ENCODE data around the gene TNS3. TPM values are rescaled to one million over a fixed set of nuclear protein-coding genes. Genes with fewer than 3 reads are reported as not detected.
A peak's percentile ranks its signal among the peaks of the same experiment; 100 is the strongest.

TNS3 gene
- polyA plus RNA-seq, 1 of the 3 experiments (the other 2 are of a cell fraction), result 72.3 TPM

DNA sequence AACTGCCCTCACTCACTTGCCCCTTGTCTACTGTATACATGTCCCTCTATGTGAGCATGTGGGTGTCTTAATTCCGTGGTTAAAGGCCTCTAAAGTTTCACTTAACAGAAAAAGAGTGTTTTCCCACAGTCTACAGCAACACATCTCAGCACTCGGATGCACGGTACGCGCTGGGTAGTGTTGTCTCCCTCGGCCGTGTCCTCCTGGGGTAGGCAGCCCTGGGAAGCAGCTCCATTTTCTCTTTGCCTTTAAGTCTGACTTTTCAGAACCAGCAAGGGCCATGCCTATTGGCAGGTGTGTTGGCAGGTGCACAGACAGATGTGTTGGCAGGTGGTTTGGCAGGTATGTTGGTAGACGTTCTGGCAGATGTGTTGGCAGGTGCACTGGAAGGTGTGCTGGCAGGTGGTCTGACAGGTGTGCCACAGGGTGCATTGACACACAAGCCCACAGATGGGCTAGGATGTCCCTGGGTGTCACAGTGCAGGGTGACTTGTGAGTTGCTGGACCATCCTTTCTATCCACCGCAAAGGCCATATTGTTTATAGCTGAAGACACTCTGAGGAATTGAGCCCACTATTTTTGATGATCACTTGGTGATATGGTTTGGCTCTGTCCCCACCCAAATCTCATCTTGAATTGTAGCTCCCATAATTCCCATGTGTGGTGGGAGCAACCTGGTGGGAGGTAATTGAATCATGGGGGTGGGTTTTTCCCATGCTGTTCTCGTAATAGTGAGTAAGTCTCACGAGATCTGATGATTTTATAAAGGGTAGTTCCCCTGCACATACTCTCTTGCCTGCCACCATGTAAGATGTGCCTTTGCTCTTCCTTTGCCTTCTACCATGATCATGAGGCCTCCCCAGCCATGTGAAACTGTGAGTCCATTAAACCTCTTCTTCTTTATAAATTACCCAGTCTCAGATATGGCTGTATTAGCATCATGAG lies 296.9 kb downstream of the TNS3 start:
- peaks cover 75 to 80% of the 10 kb centered on the region in 2 experiments for H3K36me3 ChIP-seq (replicated peaks in 1 of 2; ENCODE audit: control insufficient read depth in 1 of 2, insufficient read depth in 2 of 2, low read length in 1 of 2)
- H3F3A ChIP-seq (replicated peaks; ENCODE audit: insufficient read depth), result peaks cover 7% of the 10 kb centered on the region
- H4K20me1 ChIP-seq (ENCODE audit: insufficient read depth), result no peaks in the 10 kb centered on the region
- WGBS (ENCODE audit: low lambda C conversion rate), result 97% methylated on average over 11 of the region's 11 CpGs
- TF ChIP-seq GATA2 (CRISPR knock-in tag; IDR thresholded peaks at IDR 0.05), result no peak
- no peak for TF ChIP-seq MEF2A (IDR thresholded peaks at IDR 0.05; ENCODE audit: borderline replicate concordance, low read depth)
- TF ChIP-seq, protein P1, sequence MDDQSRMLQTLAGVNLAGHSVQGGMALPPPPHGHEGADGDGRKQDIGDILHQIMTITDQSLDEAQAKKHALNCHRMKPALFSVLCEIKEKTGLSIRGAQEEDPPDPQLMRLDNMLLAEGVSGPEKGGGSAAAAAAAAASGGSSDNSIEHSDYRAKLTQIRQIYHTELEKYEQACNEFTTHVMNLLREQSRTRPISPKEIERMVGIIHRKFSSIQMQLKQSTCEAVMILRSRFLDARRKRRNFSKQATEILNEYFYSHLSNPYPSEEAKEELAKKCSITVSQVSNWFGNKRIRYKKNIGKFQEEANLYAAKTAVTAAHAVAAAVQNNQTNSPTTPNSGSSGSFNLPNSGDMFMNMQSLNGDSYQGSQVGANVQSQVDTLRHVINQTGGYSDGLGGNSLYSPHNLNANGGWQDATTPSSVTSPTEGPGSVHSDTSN (IDR thresholded peaks at IDR 0.05), result no peak
- no peak for TF ChIP-seq JUND (IDR thresholded peaks at IDR 0.05)
- TF ChIP-seq, protein P2, sequence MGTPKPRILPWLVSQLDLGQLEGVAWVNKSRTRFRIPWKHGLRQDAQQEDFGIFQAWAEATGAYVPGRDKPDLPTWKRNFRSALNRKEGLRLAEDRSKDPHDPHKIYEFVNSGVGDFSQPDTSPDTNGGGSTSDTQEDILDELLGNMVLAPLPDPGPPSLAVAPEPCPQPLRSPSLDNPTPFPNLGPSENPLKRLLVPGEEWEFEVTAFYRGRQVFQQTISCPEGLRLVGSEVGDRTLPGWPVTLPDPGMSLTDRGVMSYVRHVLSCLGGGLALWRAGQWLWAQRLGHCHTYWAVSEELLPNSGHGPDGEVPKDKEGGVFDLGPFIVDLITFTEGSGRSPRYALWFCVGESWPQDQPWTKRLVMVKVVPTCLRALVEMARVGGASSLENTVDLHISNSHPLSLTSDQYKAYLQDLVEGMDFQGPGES (IDR thresholded peaks at IDR 0.05; ENCODE audit: low read depth, low read length), result no peak
- no peaks in the 10 kb centered on the region for H3K27me3 ChIP-seq (ENCODE audit: insufficient read depth)
- H3K27ac ChIP-seq (ENCODE audit: low read depth in 2 of 2, low read length in 1 of 2), result peak overlapping the region; percentile 77 to 80
- H3K4me2 ChIP-seq, result no peak overlapping the region
- no peaks in the 10 kb centered on the region for H3K9me2 ChIP-seq
- H3K9me3 ChIP-seq, result no peaks in the 10 kb centered on the region
- ChIA-PET CTCF (interaction anchor here (1.0 to 6.0 kb wide), 5 partner anchors 13 to 534 kb away, joined by 3 to 51 read pairs (median 8); no protein-coding TSS in a partner anchor), POLR2A (interaction anchor here (1.2 kb wide), 1 partner anchor 40 kb away, joined by 3 read pairs; no protein-coding TSS in a partner anchor)
- no peak overlapping the region for H3K9ac ChIP-seq
- no peaks in the 10 kb centered on the region for H3K79me2 ChIP-seq (ENCODE audit: insufficient read depth)
- no peak overlapping the region for H2AFZ ChIP-seq (ENCODE audit: low read depth)
- H3K4me1 ChIP-seq (ENCODE audit: control insufficient read depth in 1 of 2, insufficient read depth in 2 of 2, low read depth in 1 of 2, low read length in 1 of 2), result peaks cover 0 to 20% of the 10 kb centered on the region in 2 experiments; a peak in 3 of 4 replicates
- H3K4me3 ChIP-seq (ENCODE audit: low read depth in 2 of 2, low read length in 1 of 2), result no peak overlapping the region
- no peak for DNase-seq

DNA sequence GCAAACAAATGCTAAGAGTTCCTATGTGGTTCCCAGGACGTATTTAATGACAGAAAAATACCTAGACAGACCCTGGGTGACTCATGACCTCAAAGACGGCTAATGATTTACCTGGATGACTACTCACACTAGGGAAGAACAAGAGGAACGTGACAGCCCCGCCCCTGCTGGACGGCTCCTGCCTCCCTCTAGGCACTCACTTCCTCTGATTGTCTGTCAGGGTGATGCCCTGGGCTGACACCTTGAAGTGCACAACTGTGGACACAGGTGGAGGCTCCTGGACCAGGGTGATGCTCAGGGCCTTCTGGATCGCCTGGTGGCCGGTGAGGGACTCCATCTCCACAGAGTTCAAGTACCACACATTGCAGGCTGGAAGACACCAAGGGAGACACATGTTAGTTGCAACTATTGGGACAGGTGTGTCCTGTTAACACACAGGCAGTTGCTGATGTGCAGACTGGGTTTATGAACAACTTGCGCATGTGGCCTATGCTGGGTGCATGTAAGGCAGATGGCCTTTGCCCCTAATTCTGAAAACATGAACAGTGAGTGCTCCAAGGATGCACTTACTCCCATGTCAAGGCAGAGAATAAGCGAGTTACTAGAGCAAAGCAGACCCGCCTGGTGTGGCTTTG lies 298.3 kb downstream of the TNS3 start:
- TF ChIP-seq MXI1 (IDR thresholded peaks at IDR 0.05; ENCODE audit: low read depth, low read length), result no peak
- no peak for TF ChIP-seq FOXJ3 (CRISPR knock-in tag; IDR thresholded peaks at IDR 0.05)
- TF ChIP-seq SIN3A (IDR thresholded peaks at IDR 0.05; ENCODE audit: borderline replicate concordance, low read depth, low read length), result no peak
- TF ChIP-seq, protein P3, sequence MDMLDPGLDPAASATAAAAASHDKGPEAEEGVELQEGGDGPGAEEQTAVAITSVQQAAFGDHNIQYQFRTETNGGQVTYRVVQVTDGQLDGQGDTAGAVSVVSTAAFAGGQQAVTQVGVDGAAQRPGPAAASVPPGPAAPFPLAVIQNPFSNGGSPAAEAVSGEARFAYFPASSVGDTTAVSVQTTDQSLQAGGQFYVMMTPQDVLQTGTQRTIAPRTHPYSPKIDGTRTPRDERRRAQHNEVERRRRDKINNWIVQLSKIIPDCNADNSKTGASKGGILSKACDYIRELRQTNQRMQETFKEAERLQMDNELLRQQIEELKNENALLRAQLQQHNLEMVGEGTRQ (IDR thresholded peaks at IDR 0.05; ENCODE audit: borderline replicate concordance, low read depth, low read length), result no peak
- no peak for TF ChIP-seq EP300 (IDR thresholded peaks at IDR 0.05; ENCODE audit: borderline replicate concordance in 1 of 2, low read depth in 1 of 2, low read length in 1 of 2)
- no peak for TF ChIP-seq CHD2 (IDR thresholded peaks at IDR 0.05; ENCODE audit: low read length, partially characterized antibody)
- no peak for TF ChIP-seq POLR2AphosphoS5 (IDR thresholded peaks at IDR 0.05; ENCODE audit: low read depth, low read length)
- TF ChIP-seq YY1 (IDR thresholded peaks at IDR 0.05; ENCODE audit: low read depth), result no peak
- no peak for TF ChIP-seq JUND (IDR thresholded peaks at IDR 0.05)
- no peak for TF ChIP-seq FOSL2 (IDR thresholded peaks at IDR 0.05; ENCODE audit: borderline replicate concordance, low read depth)
- no peak for TF ChIP-seq RAD21 (IDR thresholded peaks at IDR 0.05; ENCODE audit: low read length)
- TF ChIP-seq ELF1 (IDR thresholded peaks at IDR 0.05), result no peak
- TF ChIP-seq, protein P4, sequence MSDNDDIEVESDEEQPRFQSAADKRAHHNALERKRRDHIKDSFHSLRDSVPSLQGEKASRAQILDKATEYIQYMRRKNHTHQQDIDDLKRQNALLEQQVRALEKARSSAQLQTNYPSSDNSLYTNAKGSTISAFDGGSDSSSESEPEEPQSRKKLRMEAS (IDR thresholded peaks at IDR 0.05; ENCODE audit: low read depth), result no peak
- no peak for TF ChIP-seq MEF2A (IDR thresholded peaks at IDR 0.05; ENCODE audit: borderline replicate concordance, low read depth)
- TF ChIP-seq SMC3 (IDR thresholded peaks at IDR 0.05; ENCODE audit: low read depth, low read length), result no peak
- no peak for TF ChIP-seq FOXM1 (IDR thresholded peaks at IDR 0.05; ENCODE audit: low read depth)
- no peak for TF ChIP-seq RCOR1 (IDR thresholded peaks at IDR 0.05; ENCODE audit: low read length)
- no peak for TF ChIP-seq TCF12 (IDR thresholded peaks at IDR 0.05)
- Histone ChIP-seq H3K9me2 (no peaks in the 10 kb centered on the region), H4K20me1 (ENCODE audit: insufficient read depth) (no peaks in the 10 kb centered on the region), H3K9me3 (no peaks in the 10 kb centered on the region), H3F3A (replicated peaks; ENCODE audit: insufficient read depth) (peaks cover 7% of the 10 kb centered on the region), H2AFZ (ENCODE audit: low read depth) (no peak overlapping the region), H3K27ac (ENCODE audit: low read depth in 2 of 2, low read length in 1 of 2) (no peak overlapping the region), H3K79me2 (ENCODE audit: insufficient read depth) (no peaks in the 10 kb centered on the region), H3K9ac (no peak overlapping the region), H3K4me1 (ENCODE audit: control insufficient read depth in 1 of 2, insufficient read depth in 2 of 2, low read depth in 1 of 2, low read length in 1 of 2) (peaks cover 0 to 20% of the 10 kb centered on the region in 2 experiments; a peak in 3 of 4 replicates), H3K27me3 (ENCODE audit: insufficient read depth) (no peaks in the 10 kb centered on the region), H3K4me2 (no peak overlapping the region), H3K4me3 (ENCODE audit: low read depth in 2 of 2, low read length in 1 of 2) (no peak overlapping the region), H3K36me3 (replicated peaks in 1 of 2; ENCODE audit: control insufficient read depth in 1 of 2, insufficient read depth in 2 of 2, low read length in 1 of 2) (peaks cover 69 to 77% of the 10 kb centered on the region in 2 experiments)
- ChIA-PET CTCF (interaction anchor here (2.1 to 6.0 kb wide), 3 partner anchors 18 to 152 kb away, joined by 8 to 51 read pairs (median 8); no protein-coding TSS in a partner anchor), POLR2A (no interaction called here)
- no peak for DNase-seq
- WGBS (ENCODE audit: low lambda C conversion rate), result 94% methylated on average over 10 of the region's 10 CpGs

Measured in SK-N-SH (cell line).